ENCODE results near the gene LOXL1. TPM values are rescaled to one million over a fixed set of nuclear protein-coding genes. Genes with fewer than 3 reads are reported as not detected.

Gene LOXL1
- total and polyA plus RNA-seq, 2 donors (not counting 1 experiment from before 2014, with no cell fraction given) = 0.21 to 0.49 TPM

DNA sequence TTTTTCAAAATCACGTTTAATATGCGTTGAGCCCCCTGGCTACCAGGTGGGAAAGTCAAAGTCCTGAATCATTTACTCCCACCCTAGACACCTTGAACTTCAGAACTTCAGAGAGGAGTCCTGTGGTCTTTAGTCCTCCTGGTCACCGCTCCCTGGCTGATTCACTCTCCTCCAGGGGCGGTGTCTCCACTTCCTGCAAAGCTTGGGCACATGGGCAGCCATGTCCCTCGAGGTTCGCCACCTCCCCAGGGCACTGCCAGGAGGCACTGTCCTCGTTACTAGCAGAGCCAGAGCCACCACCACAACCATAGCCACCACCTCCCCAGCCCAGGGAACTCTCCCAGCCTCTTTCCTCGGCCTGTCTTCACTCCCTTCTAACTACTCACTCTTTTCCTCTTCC lies 31.0 kb downstream of the LOXL1 start:
- H3K4me3 Mint-ChIP-seq = no peak overlapping the region
- Histone ChIP-seq H3K9ac (ENCODE audit: low read length) (no peak overlapping the region), H2AFZ (ENCODE audit: insufficient read depth, low read depth, low read length, poor library complexity, severe bottlenecking) (no peak overlapping the region), H3K4me2 (replicated peaks; ENCODE audit: low read depth, low read length, poor library complexity, severe bottlenecking) (no peak overlapping the region), H3K27ac (ENCODE audit: low read length in 2 of 2) (no peak overlapping the region), H3K9me3 (ENCODE audit: control extremely low read depth in 1 of 3, control insufficient read depth in 2 of 3, insufficient read depth in 1 of 3, low read length in 2 of 3) (no peaks in the 10 kb centered on the region), H3K36me3 (replicated peaks in 1 of 2; ENCODE audit: control extremely low read depth in 1 of 2, control insufficient read depth in 1 of 2, extremely low read depth in 1 of 2, insufficient read depth in 2 of 2, low read length in 1 of 2) (no peaks in the 10 kb centered on the region), H3K27me3 (replicated peaks in 1 of 4; ENCODE audit: control extremely low read depth in 1 of 4, control insufficient read depth in 3 of 4, insufficient read depth in 4 of 4, low read length in 3 of 4) (peaks cover 0 to 10% (median 0%) of the 10 kb centered on the region in 4 experiments), H3K4me3 (ENCODE audit: control extremely low read depth in 1 of 5, extremely low read depth in 1 of 5, insufficient read depth in 1 of 5, low read depth in 2 of 5, low read length in 4 of 5) (no peak overlapping the region), H4K20me1 (ENCODE audit: control insufficient read depth, insufficient read depth, low read length, poor library complexity, severe bottlenecking) (no peaks in the 10 kb centered on the region), H3K4me1 (ENCODE audit: control insufficient read depth in 2 of 2, insufficient read depth in 2 of 2, low read length in 2 of 2) (peaks cover 12% of the 10 kb centered on the region in 2 donors), H3K79me2 (ENCODE audit: control insufficient read depth, insufficient read depth, low read length) (no peaks in the 10 kb centered on the region)
- H3K9me3 Mint-ChIP-seq (ENCODE audit: insufficient read depth) = no peaks in the 10 kb centered on the region
- DNase-seq (no peak), ATAC-seq (ENCODE audit: low read depth) (no peak)
- no peak for TF ChIP-seq EZH2 (IDR thresholded peaks at IDR 0.05; ENCODE audit: borderline replicate concordance, insufficient read depth, low read depth, low read length, poor library complexity, severe bottlenecking)
- TF ChIP-seq CTCF (IDR thresholded peaks at IDR 0.05) = no peak
- H3K27me3 Mint-ChIP-seq = peaks cover 9% of the 10 kb centered on the region
- ChIA-PET CTCF (interaction anchor here (1.0 kb wide), 1 partner anchor 8 kb away, joined by 4 read pairs; no protein-coding TSS in a partner anchor), POLR2A (no interaction called here)
- peaks cover 10% of the 10 kb centered on the region for H3K4me1 Mint-ChIP-seq
- intact Hi-C loops (cut with micrococcal nuclease) = no loop called here
- no peak overlapping the region for H3K27ac Mint-ChIP-seq
- WGBS (ENCODE audit: insufficient coverage) = 50% methylated on average over 6 of the region's 8 CpGs

DNA sequence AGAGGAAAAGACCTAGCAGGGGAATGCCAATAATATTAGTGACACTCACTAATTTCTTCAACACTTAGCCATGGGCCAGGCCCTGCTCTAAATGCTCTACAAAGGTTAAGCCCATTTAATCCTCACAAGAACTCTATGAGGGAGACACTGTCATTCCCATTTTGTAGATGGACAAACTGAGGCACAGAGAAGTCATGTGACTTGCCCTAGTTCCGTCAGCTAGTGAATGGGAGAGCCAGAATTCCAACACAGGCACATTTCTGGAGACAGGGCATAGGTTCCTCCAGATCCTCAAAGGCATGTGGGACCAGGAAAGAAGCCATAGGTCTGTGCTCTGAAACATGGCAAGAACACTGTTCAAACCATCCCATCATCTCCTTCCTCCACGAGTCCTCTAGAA lies 31.5 kb downstream of the LOXL1 start:
- TF ChIP-seq CTCF (IDR thresholded peaks at IDR 0.05) (no peak), EZH2 (IDR thresholded peaks at IDR 0.05; ENCODE audit: borderline replicate concordance, insufficient read depth, low read depth, low read length, poor library complexity, severe bottlenecking) (no peak)
- Histone ChIP-seq H3K27me3 (replicated peaks in 1 of 4; ENCODE audit: control extremely low read depth in 1 of 4, control insufficient read depth in 3 of 4, insufficient read depth in 4 of 4, low read length in 3 of 4) (peaks cover 0 to 7% (median 0%) of the 10 kb centered on the region in 4 experiments), H3K9ac (ENCODE audit: low read length) (no peak overlapping the region), H2AFZ (ENCODE audit: insufficient read depth, low read depth, low read length, poor library complexity, severe bottlenecking) (no peak overlapping the region), H3K4me2 (replicated peaks; ENCODE audit: low read depth, low read length, poor library complexity, severe bottlenecking) (no peak overlapping the region), H4K20me1 (ENCODE audit: control insufficient read depth, insufficient read depth, low read length, poor library complexity, severe bottlenecking) (no peaks in the 10 kb centered on the region), H3K9me3 (ENCODE audit: control extremely low read depth in 1 of 3, control insufficient read depth in 2 of 3, insufficient read depth in 1 of 3, low read length in 2 of 3) (no peaks in the 10 kb centered on the region), H3K4me3 (ENCODE audit: control extremely low read depth in 1 of 5, extremely low read depth in 1 of 5, insufficient read depth in 1 of 5, low read depth in 2 of 5, low read length in 4 of 5) (no peak overlapping the region), H3K4me1 (ENCODE audit: control insufficient read depth in 2 of 2, insufficient read depth in 2 of 2, low read length in 2 of 2) (peaks cover 12% of the 10 kb centered on the region in 2 donors), H3K79me2 (ENCODE audit: control insufficient read depth, insufficient read depth, low read length) (no peaks in the 10 kb centered on the region), H3K36me3 (replicated peaks in 1 of 2; ENCODE audit: control extremely low read depth in 1 of 2, control insufficient read depth in 1 of 2, extremely low read depth in 1 of 2, insufficient read depth in 2 of 2, low read length in 1 of 2) (no peaks in the 10 kb centered on the region), H3K27ac (ENCODE audit: low read length in 2 of 2) (no peak overlapping the region)
- Mint-ChIP-seq H3K27me3 (peaks cover 9% of the 10 kb centered on the region), H3K9me3 (ENCODE audit: insufficient read depth) (no peaks in the 10 kb centered on the region), H3K4me3 (no peak overlapping the region), H3K27ac (no peak overlapping the region), H3K4me1 (peaks cover 10% of the 10 kb centered on the region)
- ChIA-PET POLR2A (interaction anchor here (0.5 kb wide), 1 partner anchor 28 kb away, joined by 8 read pairs; no protein-coding TSS in a partner anchor), CTCF (no interaction called here)
- no peak for DNase-seq
- ATAC-seq (ENCODE audit: low read depth) = no peak
- intact Hi-C loops (cut with micrococcal nuclease) = no loop called here
- 100% methylated on average over 1 of the region's 2 CpGs for WGBS (ENCODE audit: insufficient coverage)

All from B cell (primary cell).